Liver (tissue), 9 donors: ENCODE measurements around the gene LRRN2. TPM values are rescaled to one million over a fixed set of nuclear protein-coding genes. Genes with fewer than 3 reads are reported as not detected.

Source experiments
- DNase-seq: peaks from one replicate; pipeline ENCODE4 v3.0.0-alpha.2; 2017; ENCODE audit warnings: low spot score
- H3K27ac ChIP-seq, 2 donors: one replicate each; pipeline ENCODE4 v1.7.0; 2013; ENCODE audit warnings: inconsistent platforms in 2 of 2, low read length in 2 of 2, control low read depth in 1 of 2, low read depth in 1 of 2, mild to moderate bottlenecking in 1 of 2
- H3K27me3 ChIP-seq, 4 donors: one replicate each; pipeline versions ENCODE4 v1.6.1 to v1.7.0; 2013; ENCODE audit warnings: low read length in 3 of 4, inconsistent platforms in 1 of 4, mild to moderate bottlenecking in 1 of 4, moderate library complexity in 1 of 4; ENCODE audit not compliant: control insufficient read depth in 4 of 4, insufficient read depth in 4 of 4
- H3K36me3 ChIP-seq, 4 donors: one replicate each; pipeline versions ENCODE4 v1.6.1 to v1.7.0; 2013; ENCODE audit warnings: low read length in 3 of 4, mild to moderate bottlenecking in 3 of 4, low read depth in 1 of 4, moderate library complexity in 1 of 4; ENCODE audit not compliant: control insufficient read depth in 4 of 4, insufficient read depth in 3 of 4
- H3K4me1 ChIP-seq, 4 donors: one replicate each; pipeline versions ENCODE4 v1.6.1 to v1.7.0; 2013; ENCODE audit warnings: low read length in 3 of 4, mild to moderate bottlenecking in 3 of 4, moderate library complexity in 1 of 4; ENCODE audit not compliant: control insufficient read depth in 4 of 4, insufficient read depth in 4 of 4
- H3K4me3 ChIP-seq, 3 donors: one replicate each; pipeline versions ENCODE4 v1.6.1 to v1.7.0; 2013; ENCODE audit warnings: low read length in 3 of 3, control low read depth in 1 of 3, low read depth in 1 of 3, mild to moderate bottlenecking in 1 of 3
- H3K9ac ChIP-seq, 2 donors: one replicate each; pipeline ENCODE4 v1.7.0; 2013; ENCODE audit warnings: low read length in 2 of 2, mild to moderate bottlenecking in 2 of 2, moderate library complexity in 2 of 2, control low read depth in 1 of 2, low read depth in 1 of 2
- H3K9me3 ChIP-seq, 4 donors: one replicate each; pipeline versions ENCODE4 v1.6.1 to v1.7.0; 2013; ENCODE audit warnings: low read length in 3 of 4; ENCODE audit not compliant: control insufficient read depth in 4 of 4
- ATF3 ChIP-seq: IDR thresholded peaks from 2 replicates; pipeline ENCODE4 v1.6.1; 2016; ENCODE audit warnings: antibody characterized with exemption
- CTCF ChIP-seq: fragments of 150-350 bp; IDR thresholded peaks from 2 replicates; pipeline ENCODE4 v1.5.1; 2017; ENCODE audit warnings: improper control_type of control experiment, low read depth, low read length; ENCODE audit not compliant: missing input control
- EGR1 ChIP-seq, 2 donors: IDR thresholded peaks; 2 replicates each; pipeline ENCODE4 v1.6.1; 2016 to 2018; ENCODE audit warnings: antibody characterized with exemption in 2 of 2, low read depth in 2 of 2
- FOXA1 ChIP-seq: IDR thresholded peaks from 2 replicates; pipeline ENCODE4 v1.6.1; 2016; ENCODE audit warnings: antibody characterized with exemption
- FOXA2 ChIP-seq: IDR thresholded peaks from 2 replicates; pipeline ENCODE4 v1.6.1; 2016; ENCODE audit warnings: antibody characterized with exemption
- GABPA ChIP-seq, 2 donors: IDR thresholded peaks in 1 of 2; conservative IDR thresholded peaks in 1 of 2; 2 replicates each; pipeline ENCODE4 v1.6.1; 2016; ENCODE audit warnings: antibody characterized with exemption in 2 of 2, mild to moderate bottlenecking in 1 of 2, moderate library complexity in 1 of 2
- HNF4A ChIP-seq, 2 donors: conservative IDR thresholded peaks; 2 replicates each; pipeline ENCODE4 v1.6.1; 2016; ENCODE audit warnings: antibody characterized with exemption in 2 of 2, mild to moderate bottlenecking in 2 of 2
- HNF4G ChIP-seq: IDR thresholded peaks from 2 replicates; pipeline ENCODE4 v1.6.1; 2016; ENCODE audit warnings: antibody characterized with exemption
- JUND ChIP-seq, 2 donors: IDR thresholded peaks; 2 replicates each; pipeline ENCODE4 v1.6.1; 2016; ENCODE audit warnings: antibody characterized with exemption in 2 of 2
- MAX ChIP-seq: IDR thresholded peaks from 2 replicates; pipeline ENCODE4 v1.6.1; 2016; ENCODE audit warnings: antibody characterized with exemption
- NR2F2 ChIP-seq: IDR thresholded peaks from 2 replicates; pipeline ENCODE4 v1.6.1; 2016; ENCODE audit warnings: antibody characterized with exemption
- RAD21 ChIP-seq, 2 donors: IDR thresholded peaks; 2 replicates each; pipeline ENCODE4 v1.6.1; 2016; ENCODE audit warnings: antibody characterized with exemption in 2 of 2, mild to moderate bottlenecking in 2 of 2
- RXRA ChIP-seq, 2 donors: IDR thresholded peaks; 2 replicates each; pipeline ENCODE4 v1.6.1; 2017 to 2018; ENCODE audit warnings: antibody characterized with exemption in 2 of 2, mild to moderate bottlenecking in 1 of 2
- SP1 ChIP-seq: IDR thresholded peaks from 2 replicates; pipeline ENCODE4 v1.6.1; 2018; ENCODE audit warnings: antibody characterized with exemption, mild to moderate bottlenecking
- TAF1 ChIP-seq: conservative IDR thresholded peaks from 2 replicates; pipeline ENCODE4 v1.6.1; 2016; ENCODE audit warnings: antibody characterized with exemption, mild to moderate bottlenecking
- YY1 ChIP-seq: IDR thresholded peaks from 2 replicates; pipeline ENCODE4 v1.6.1; 2016; ENCODE audit warnings: antibody characterized with exemption, mild to moderate bottlenecking
- ZBTB33 ChIP-seq: IDR thresholded peaks from 2 replicates; pipeline ENCODE4 v1.6.1; 2016; ENCODE audit warnings: antibody characterized with exemption
- WGBS: extraction: QIAGEN DNeasy Blood & Tissue Kit; methylation state at CpG from one replicate; pipeline ENCODE4 v1.1.7; 2013; 5-methylcytosine and 5-hydroxymethylcytosine counted together
- polyA plus RNA-seq, 2 donors: library from polyadenylated mRNA; stranded (reverse) in 1 of 2; unstranded in 1 of 2; fragments of 200-250 nt in 1 of 2; fragments of >200 nt in 1 of 2; fragmentation: Nextera tagmentation in 1 of 2; extraction: Ambion mirVana in 1 of 2; gene quantifications; one replicate each; pipeline versions ENCODE4 v1.2.1 to v1.2.3, GENCODE V29; 2013 to 2015
- total RNA-seq, 2 donors: library from RNA; depleted of rRNA; stranded (reverse); fragments of >200 nt; gene quantifications; one replicate each; pipeline ENCODE4 v1.2.3, GENCODE V29; 2014
- TF ChIP-seq, protein P1 (sequence below): IDR thresholded peaks from 2 replicates; pipeline ENCODE4 v1.6.1; 2016; ENCODE audit warnings: antibody characterized with exemption, mild to moderate bottlenecking
- donor health status: healthy.
- donor health status: healthy.
- donor health status: healthy.
- donor health status: healthy.
- donor health status: healthy.

LRRN2 gene
- total and polyA plus RNA-seq, 4 donors: 0.13 to 2.8 (median 0.28) TPM

DNA sequence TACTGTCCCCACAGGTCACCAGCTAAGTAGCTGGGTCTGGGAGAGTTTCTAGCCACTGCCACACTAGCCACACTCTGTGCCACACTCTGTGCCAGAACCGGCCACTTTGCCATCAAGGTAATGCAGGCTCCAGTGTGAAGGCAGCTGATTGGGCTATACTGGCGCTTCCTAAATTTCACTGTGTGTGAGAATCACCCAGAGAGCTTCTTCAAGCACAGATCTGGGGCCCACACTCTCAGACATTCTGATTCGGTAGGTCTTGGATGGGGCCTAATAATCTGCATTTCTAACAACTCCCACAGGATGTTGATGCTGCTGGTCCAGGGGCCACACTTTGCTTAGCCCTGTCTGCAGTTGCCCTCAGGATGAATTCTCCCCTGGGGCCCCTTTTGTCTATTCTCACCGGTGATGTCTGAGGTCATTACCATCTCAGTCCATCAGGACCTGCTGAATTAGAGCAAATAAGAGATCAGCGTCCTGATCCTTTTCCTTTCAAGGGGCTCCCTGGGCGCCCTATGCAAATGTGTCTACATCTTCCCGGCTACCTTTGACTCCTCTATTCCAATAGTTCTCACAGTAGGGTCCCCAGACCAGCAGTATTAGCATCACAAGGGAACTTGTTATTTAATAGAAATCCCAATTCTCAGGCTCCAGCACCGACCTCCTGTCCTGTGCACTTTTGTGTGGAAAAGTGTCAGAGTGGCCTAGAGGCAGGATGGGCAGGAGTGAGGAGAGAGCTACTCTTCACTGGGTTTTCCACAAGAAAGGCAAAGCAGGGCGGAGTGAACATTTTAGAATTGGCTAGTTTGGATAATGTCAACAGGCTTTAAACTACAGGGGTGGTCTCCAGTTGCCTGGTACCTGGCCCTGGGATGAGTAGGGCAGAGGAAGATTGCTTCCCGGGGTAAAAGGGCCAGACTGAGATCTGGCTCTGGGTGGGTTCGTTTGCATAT, 24.7 kb upstream of the LRRN2 start:
- no peak overlapping the region for H3K27ac ChIP-seq
- whole genome bisulfite sequencing: 65% methylated on average over 11 of the region's 11 CpGs
- no peaks in the 10 kb centered on the region for H3K9me3 ChIP-seq
- no peaks in the 10 kb centered on the region for H3K36me3 ChIP-seq
- no peak for TF ChIP-seq MAX
- TF ChIP-seq TAF1: no peak
- TF ChIP-seq NR2F2: no peak
- TF ChIP-seq SP1: no peak
- no peak for TF ChIP-seq HNF4A (conservative IDR thresholded peaks at IDR 0.05)
- TF ChIP-seq RXRA (IDR thresholded peaks at IDR 0.05): no peak
- no peak for TF ChIP-seq FOXA1
- TF ChIP-seq, protein P1, sequence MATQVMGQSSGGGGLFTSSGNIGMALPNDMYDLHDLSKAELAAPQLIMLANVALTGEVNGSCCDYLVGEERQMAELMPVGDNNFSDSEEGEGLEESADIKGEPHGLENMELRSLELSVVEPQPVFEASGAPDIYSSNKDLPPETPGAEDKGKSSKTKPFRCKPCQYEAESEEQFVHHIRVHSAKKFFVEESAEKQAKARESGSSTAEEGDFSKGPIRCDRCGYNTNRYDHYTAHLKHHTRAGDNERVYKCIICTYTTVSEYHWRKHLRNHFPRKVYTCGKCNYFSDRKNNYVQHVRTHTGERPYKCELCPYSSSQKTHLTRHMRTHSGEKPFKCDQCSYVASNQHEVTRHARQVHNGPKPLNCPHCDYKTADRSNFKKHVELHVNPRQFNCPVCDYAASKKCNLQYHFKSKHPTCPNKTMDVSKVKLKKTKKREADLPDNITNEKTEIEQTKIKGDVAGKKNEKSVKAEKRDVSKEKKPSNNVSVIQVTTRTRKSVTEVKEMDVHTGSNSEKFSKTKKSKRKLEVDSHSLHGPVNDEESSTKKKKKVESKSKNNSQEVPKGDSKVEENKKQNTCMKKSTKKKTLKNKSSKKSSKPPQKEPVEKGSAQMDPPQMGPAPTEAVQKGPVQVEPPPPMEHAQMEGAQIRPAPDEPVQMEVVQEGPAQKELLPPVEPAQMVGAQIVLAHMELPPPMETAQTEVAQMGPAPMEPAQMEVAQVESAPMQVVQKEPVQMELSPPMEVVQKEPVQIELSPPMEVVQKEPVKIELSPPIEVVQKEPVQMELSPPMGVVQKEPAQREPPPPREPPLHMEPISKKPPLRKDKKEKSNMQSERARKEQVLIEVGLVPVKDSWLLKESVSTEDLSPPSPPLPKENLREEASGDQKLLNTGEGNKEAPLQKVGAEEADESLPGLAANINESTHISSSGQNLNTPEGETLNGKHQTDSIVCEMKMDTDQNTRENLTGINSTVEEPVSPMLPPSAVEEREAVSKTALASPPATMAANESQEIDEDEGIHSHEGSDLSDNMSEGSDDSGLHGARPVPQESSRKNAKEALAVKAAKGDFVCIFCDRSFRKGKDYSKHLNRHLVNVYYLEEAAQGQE: no peak
- no peak for TF ChIP-seq HNF4G
- no peak for TF ChIP-seq JUND (IDR thresholded peaks at IDR 0.05)
- TF ChIP-seq RAD21 (IDR thresholded peaks at IDR 0.05): no peak
- no peak for TF ChIP-seq GABPA (IDR thresholded peaks at IDR 0.05 in 1 of 2, conservative IDR thresholded peaks at IDR 0.05 in 1 of 2)
- no peak for TF ChIP-seq CTCF
- no peak for TF ChIP-seq ATF3
- TF ChIP-seq FOXA2: no peak
- TF ChIP-seq EGR1 (IDR thresholded peaks at IDR 0.05; ENCODE audit: low read depth in 2 of 2): no peak
- no peak for TF ChIP-seq ZBTB33
- no peak for TF ChIP-seq YY1
- no peak overlapping the region for H3K4me3 ChIP-seq
- no peak overlapping the region for H3K9ac ChIP-seq
- no peak for DNase-seq
- peaks cover 0 to 5% (median 0%) of the 10 kb centered on the region in 4 donors for H3K4me1 ChIP-seq
- peaks cover 0 to 6% (median 2%) of the 10 kb centered on the region in 4 donors for H3K27me3 ChIP-seq
